ENCODE measurements around the gene ASTN2. TPM values are rescaled to one million over a fixed set of nuclear protein-coding genes. Genes with fewer than 3 reads are reported as not detected.

The ASTN2 gene
- total RNA-seq, 1 experiment from 2014 or later: 8.0 TPM

DNA sequence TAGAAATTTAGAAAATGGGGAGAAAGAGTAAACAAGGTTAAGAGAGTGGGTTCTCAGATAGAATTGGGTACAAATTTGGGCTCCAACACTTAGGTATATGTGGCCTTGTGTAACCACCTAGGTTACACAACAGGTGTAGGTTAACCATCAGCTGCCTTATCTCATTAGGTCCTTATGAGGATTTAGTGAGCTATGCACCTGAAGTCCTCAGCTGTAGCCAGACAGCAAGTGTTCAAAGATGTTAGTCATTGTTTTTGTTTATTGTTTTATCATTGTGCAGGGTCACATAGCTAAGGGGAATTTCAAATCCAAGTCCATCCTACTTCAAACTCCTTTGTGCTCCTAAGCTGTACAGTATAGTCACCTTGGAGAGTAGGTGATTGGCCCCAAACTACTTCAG, 728.7 kb downstream of the ASTN2 start:
- Histone ChIP-seq H3K36me3 (peaks cover 7% of the 10 kb centered on the region), H3K4me3 (peak overlapping the region; percentile 80), H3K9me3 (no peaks in the 10 kb centered on the region), H3K27me3 (no peaks in the 10 kb centered on the region)
- DNase-seq: no peak

DNA sequence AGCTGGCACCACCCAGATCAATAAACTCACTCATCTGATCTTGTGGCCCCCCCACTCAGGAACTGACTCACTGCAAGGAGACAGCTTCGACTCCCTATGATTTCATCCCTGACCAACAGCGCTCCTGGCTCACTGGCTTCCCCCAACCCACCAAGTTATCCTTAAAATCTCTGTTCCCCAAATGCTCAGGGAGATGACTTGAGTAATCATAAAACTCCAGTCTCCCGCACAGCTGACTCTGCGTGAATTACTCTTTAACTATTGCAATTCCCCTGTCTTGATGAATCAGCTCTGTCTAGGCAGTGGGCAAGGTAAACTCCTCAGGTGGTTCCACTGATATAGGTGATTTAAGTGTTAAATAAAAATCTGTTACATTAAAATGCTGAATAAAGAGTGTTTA, 729.7 kb downstream of the ASTN2 start:
- peaks cover 3% of the 10 kb centered on the region for H3K36me3 ChIP-seq
- DNase-seq: peak; percentile 23
- no peaks in the 10 kb centered on the region for H3K9me3 ChIP-seq
- no peaks in the 10 kb centered on the region for H3K27me3 ChIP-seq
- no peak overlapping the region for H3K4me3 ChIP-seq

DNA sequence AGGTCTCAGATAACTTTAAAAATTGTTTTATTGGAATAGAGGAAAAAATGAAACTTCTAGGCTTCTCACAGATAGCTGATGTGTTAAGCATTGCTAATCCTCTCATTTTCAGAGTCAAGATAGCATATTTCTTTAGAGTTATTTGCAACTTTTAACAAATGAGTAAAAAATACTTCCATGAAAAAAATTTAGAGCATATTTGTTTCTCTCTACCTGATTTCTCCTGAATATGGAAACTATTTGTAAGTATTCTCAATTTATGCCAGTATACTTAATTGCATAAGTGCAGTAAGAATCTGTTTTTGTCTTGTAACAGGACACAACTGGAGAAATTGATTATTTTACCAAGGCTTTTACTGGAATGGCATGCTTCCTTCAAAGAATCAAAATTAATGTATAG, 731.3 kb downstream of the ASTN2 start:
- DNase-seq: no peak
- Histone ChIP-seq H3K27me3 (no peaks in the 10 kb centered on the region), H3K4me3 (no peak overlapping the region), H3K36me3 (no peaks in the 10 kb centered on the region), H3K9me3 (no peaks in the 10 kb centered on the region)

DNA sequence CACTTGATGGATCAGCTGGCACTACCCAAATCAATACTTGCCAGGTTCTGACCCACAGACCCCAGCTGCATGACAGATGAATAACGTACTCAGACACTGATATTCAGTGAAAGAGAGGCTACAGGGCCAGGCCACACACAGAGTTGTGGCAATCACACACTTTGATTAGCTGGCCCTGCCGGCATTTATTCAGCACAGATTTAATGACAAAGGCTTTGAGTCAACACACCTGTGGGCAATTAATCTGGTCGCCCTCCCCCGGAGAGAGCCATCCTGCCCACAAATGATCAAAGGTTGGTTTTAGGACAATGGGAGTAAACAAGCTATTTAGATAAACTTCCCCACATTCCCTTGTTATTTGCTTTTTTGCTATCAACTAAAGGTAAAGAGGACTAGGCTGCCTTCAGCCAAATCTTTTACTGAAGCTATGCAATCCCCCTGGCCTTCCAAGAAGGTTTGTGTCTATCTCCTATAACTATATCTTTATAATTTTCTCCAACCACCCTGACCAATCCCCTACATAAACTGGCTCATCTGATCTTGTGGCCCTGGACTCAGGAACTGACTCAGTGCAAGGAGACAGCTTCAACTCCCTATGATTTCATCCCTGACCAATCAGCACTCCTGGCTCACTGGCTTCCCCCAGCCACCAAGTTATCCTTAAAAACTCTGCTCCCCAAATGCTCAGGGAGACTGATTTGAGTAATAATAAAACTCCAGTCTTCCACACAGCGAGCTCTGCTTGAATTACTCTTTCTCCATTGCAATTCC, 740.5 kb downstream of the ASTN2 start:
- H3K27me3 ChIP-seq: no peaks in the 10 kb centered on the region
- no peak overlapping the region for H3K4me3 ChIP-seq
- no peaks in the 10 kb centered on the region for H3K36me3 ChIP-seq
- H3K9me3 ChIP-seq: peaks cover 2% of the 10 kb centered on the region; the same call in 1 of the 2 replicates
- DNase-seq: no peak

DNA sequence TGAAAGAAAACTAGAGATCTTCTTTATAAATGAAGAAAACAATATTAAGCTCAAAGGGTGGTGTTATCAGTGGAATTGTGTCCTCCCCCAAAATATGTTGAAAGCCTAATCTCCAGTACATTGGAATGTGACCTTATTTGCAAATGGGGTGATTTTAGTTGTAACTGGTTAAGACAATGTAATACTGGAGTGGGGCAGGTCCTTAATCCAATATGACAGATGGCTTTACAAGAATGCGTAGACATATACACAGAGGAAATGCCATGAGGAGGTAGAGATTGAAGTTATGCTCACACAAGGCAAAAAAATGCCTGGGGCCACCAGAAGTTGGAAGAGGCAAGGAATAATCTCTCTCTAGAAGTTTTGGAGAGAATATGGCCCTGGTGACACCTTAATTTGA, 741.5 kb downstream of the ASTN2 start:
- DNase-seq: no peak
- Histone ChIP-seq H3K9me3 (peaks cover 2% of the 10 kb centered on the region; the same call in 1 of the 2 replicates), H3K27me3 (no peaks in the 10 kb centered on the region), H3K36me3 (no peaks in the 10 kb centered on the region), H3K4me3 (no peak overlapping the region)

DNA sequence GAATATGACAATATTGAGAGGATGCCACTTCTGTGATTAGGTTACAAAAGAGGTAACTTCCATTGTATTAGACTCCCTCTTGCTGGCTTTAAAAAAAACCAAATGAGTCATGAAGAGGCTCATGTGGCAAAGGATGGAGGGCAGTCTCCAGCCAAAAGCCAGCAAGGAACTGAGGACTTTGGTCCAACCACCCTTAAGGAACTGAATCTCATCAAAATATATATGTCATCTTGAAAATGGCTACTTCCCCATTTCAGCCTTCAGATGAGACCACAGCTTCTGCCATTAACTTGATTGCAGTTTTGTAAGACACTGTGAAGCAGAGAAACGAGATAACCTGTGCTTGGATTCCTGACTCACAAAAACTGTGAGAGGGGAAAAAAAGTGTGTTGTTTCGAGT, 743.3 kb downstream of the ASTN2 start:
- Histone ChIP-seq H3K27me3 (no peaks in the 10 kb centered on the region), H3K36me3 (no peaks in the 10 kb centered on the region), H3K9me3 (peaks cover 2% of the 10 kb centered on the region; the same call in 1 of the 2 replicates), H3K4me3 (no peak overlapping the region)
- no peak for DNase-seq

DNA sequence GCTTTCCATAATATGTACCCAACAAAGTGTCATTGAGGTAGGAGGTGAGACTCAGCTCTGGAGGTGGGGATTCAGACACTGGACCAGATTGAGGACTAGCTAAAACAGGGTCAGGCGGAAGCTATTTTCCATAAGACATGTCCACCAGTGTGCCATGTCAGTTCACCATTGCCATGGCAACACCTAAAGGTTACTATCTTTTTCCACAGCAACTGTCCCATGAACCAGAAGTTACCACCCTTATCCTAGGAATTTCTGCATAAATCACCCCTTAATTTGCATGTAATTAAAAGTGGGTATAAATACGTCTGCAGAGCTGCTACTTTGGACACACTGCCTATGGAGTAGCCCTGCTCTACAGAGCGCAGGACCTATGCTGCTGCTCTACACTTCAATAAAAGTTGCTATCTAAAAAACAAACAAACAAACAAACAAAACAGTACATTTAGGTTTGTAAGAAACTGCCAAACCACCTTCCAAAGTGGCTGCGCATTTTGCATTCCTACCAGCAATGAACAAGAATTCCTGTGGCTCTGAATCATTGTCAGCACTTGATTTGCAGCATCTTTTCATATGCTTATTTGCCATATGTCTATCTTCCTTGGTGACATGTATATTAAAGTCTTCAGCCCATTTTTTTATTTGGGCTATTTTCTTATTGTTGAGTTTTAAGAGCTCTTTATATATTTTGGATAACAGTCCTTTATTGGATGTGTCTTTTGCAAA, 745.7 kb downstream of the ASTN2 start:
- Histone ChIP-seq H3K9me3 (peaks cover 2% of the 10 kb centered on the region; the same call in 1 of the 2 replicates), H3K27me3 (no peaks in the 10 kb centered on the region), H3K4me3 (no peak overlapping the region), H3K36me3 (no peaks in the 10 kb centered on the region)
- DNase-seq: no peak

DNA sequence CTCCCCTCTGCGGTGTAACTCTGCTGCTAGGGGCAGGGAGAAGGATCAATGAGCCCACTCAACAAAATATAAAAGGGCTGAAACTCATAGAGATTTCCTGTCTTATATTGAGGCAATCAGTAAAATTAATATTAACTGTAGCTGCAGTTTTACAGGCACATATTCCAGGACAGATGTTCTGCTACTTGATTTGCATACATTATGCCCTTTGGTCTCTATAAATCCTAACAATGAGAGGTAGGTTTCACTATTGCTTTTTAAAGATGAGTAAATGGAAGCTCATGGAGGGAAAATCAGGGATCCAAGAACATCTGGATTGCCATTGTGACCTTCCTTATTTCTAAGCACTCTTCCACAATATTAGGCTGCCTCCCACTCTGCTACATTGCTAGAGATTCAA, 751.3 kb downstream of the ASTN2 start:
- no peak for DNase-seq

DNA sequence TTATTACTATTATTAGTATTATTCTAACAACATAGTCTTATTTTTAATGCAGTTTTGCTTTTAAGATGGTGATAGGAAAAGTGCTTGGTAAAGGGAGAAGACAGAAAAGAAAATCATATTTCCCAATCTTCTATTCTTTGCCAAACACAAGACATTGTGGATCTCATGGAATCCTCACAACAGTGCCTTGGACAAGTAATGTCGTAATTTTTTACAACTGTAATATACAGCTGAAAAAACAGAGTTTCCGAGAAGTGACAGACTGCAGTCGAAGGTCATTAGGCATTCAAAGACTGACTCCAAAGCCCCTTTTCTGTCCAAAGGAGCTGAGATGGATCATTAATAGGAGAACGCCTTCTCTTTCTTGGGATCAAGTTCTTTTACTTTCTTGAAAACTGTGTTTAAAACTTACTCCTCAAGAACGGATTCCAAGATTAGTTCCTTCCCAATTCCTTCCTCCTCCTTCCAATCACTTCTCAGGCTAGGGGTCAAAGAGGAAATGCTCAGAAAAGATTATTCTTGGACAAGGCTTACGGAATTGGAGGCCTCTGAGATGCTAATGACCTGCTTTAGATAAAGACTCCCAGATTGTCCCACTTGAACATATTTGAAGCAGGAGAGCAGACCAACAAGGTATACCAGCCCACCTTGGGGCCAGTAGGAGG, 752.1 kb downstream of the ASTN2 start:
- no peak for DNase-seq
- H3K9me3 ChIP-seq: no peaks in the 10 kb centered on the region
- no peaks in the 10 kb centered on the region for H3K27me3 ChIP-seq
- no peaks in the 10 kb centered on the region for H3K36me3 ChIP-seq
- no peak overlapping the region for H3K4me3 ChIP-seq

More for the DNA sequence above, 751.3 kb downstream of the ASTN2 start:
- H3K27me3 ChIP-seq: no peaks in the 10 kb centered on the region
- no peak overlapping the region for H3K4me3 ChIP-seq
- H3K9me3 ChIP-seq: no peaks in the 10 kb centered on the region
- no peaks in the 10 kb centered on the region for H3K36me3 ChIP-seq

DNA sequence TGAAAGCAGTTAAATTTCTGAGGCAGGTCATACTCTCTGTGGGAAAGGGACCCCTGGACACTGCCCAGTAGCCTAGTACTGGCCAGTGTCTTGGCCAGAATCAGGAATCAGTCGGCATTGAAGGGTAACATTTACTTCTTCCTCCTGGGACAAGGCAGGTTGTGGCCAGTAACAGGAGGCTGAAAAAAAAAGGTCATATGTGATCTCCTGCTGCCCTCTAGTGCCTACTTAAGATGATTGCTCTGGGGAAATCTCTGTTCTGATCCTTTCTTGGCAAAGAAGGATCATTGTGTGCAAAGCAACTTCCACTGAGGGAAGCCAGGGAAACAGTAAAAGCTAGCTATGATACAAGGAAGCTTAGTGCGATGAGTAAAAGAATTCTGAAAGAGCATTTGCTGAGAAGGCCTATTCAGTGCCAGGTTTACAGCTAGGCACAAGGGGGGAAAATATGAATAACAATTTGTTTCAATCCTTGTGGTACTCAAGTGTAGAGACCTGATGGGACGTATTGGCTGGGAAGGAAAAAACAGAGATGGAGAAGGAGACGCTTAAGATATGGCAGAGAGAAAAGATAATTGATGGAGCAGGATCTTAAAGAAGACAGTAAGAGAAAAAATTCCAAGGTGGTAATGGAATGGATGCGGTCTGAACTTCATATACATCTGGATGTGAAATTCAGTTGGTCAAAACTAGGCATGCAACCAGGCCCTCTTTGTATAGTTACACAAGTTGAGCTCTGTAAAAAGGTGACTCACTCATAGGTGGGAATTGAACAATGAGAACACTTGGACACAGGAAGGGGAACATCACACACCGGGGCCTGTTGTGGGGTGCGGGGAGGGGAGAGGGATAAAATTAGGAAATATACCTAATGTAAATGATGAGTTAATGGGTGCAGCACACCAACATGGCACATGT, 753.6 kb downstream of the ASTN2 start:
- DNase-seq: peak; percentile 16
- H3K27me3 ChIP-seq: no peaks in the 10 kb centered on the region
- H3K4me3 ChIP-seq: no peak overlapping the region
- H3K36me3 ChIP-seq: no peaks in the 10 kb centered on the region
- no peaks in the 10 kb centered on the region for H3K9me3 ChIP-seq

DNA sequence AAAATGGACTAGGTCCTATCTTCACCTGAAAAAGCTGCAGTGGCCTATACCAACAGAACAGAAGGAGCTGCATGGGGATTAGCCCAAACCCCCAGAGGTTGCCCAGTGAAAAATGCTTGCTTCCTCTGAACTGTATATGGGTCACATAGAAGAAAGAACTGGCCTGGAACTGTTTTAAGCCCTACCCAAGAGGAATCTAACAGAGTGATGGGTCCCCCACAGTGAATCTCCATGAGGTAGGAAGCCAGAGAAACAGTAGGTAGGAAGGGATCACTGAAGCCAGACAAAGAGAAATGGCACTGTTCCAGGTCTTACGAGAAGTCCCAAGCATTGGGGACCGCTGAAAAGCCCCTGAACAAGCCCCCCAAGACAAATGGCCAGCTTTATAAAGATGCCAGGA, 756.6 kb downstream of the ASTN2 start:
- DNase-seq: no peak
- H3K27me3 ChIP-seq: no peaks in the 10 kb centered on the region
- no peak overlapping the region for H3K4me3 ChIP-seq
- no peaks in the 10 kb centered on the region for H3K36me3 ChIP-seq
- H3K9me3 ChIP-seq: no peaks in the 10 kb centered on the region

DNA sequence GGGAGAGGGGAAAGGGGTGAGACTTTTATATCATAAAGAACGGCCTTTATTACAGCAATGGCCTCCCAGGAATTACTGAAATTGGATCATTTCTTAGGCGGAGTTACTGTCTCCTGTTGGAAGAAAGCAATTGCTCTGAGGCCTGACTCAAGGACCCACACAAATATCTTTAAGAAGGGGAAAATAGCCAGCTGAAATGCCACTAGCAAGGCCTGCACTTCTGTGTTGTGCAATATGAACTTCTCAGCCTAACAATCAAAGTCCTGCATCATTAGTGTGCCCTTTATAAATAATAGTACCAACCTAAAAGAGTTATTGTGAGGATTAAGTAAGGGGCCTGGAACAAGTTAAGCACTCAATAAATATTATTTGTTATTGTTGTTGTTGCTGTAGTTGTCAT, 757.9 kb downstream of the ASTN2 start:
- no peaks in the 10 kb centered on the region for H3K36me3 ChIP-seq
- DNase-seq: no peak
- no peak overlapping the region for H3K4me3 ChIP-seq
- no peaks in the 10 kb centered on the region for H3K9me3 ChIP-seq
- no peaks in the 10 kb centered on the region for H3K27me3 ChIP-seq

DNA sequence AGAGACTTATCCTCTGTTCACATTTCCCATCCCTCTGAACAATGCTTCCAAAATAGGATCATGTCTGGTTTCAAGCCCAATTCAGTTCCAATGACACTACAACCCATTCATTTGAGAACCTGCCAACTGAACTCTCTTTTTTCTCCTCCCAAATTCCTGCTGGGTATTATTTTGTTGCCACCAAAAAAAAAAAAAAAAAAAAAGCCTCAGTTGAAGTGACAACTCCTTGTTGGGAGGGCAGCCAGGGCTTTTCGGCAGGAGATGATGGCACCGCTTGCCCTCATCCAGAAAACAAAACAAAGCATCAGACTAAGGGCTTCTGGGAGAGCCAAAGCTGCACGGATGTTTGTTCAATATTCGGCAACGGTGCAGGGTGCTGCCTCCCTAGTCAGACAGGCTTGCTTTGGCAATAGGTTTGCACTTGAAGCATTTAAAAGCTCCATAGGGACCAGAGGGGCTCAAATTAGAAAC, 758.3 kb downstream of the ASTN2 start:
- H3K27me3 ChIP-seq: no peaks in the 10 kb centered on the region
- H3K9me3 ChIP-seq: no peaks in the 10 kb centered on the region
- peak; percentile 39 for DNase-seq
- H3K36me3 ChIP-seq: no peaks in the 10 kb centered on the region
- H3K4me3 ChIP-seq: no peak overlapping the region

DNA sequence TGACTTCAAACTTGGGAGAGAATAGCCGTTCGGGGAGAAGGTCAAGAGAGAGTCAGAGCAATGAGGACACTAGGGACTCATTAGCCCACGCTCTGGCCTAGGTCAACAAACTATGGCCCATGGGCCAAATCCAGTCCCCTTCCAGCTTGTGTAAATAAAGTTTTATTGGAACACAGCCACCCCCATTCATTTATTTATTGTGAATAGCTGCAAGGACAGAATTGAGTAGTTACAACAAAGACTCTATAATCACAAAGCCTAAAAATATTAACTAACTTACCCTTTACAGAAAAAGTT, 760.9 kb downstream of the ASTN2 start:
- Histone ChIP-seq H3K36me3 (no peaks in the 10 kb centered on the region), H3K9me3 (no peaks in the 10 kb centered on the region), H3K4me3 (no peak overlapping the region), H3K27me3 (no peaks in the 10 kb centered on the region)
- no peak for DNase-seq

DNA sequence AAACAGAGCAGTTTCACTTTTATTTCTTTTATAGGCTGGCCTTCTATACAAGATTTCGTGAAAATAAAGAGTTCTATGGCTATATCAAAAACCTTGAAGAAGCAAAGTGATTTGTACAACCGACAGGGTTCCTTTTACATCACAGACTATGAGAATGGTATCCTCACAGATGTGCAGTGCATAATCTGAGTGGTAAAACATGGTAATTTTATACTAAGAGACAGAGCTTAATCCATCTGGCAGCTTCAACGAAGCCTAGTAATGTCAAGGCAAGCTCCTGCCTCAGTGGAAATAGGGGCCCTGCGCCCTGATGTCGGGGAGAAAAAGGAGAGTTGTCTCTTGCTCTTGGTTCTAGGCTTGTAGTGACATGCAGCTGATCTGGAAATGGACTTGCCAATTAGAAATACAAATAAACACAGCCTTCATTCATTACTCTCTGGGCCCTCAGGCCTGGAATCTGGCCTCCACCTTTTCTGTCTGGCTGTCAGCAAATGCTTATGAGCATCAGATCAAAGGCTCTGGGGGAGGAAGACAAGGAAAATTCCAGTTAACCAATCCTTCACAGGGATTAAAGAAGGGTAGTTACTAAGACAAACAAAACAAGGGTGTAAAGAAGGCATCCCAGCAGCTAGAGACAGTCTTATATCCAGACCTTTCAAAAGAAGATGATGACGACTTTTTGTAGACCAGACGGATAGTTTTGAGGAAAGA, 761.4 kb downstream of the ASTN2 start:
- DNase-seq: no peak
- H3K4me3 ChIP-seq: no peak overlapping the region
- no peaks in the 10 kb centered on the region for H3K27me3 ChIP-seq
- no peaks in the 10 kb centered on the region for H3K36me3 ChIP-seq
- H3K9me3 ChIP-seq: no peaks in the 10 kb centered on the region

DNA sequence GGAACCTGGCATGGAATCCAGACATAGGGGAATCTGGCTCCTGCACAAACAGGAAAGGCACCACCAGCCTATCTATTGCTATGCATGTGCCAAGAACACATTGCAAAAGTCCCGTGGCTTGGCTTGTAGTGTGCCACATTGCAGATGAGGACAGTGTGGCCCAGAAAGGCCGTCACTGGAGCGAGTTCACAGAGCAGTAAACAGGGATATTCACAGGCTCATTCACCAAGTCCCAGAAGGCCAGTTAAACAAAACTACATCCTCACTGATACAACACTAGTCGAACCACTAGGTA, 767.4 kb downstream of the ASTN2 start:
- H3K27me3 ChIP-seq: no peaks in the 10 kb centered on the region
- no peak for DNase-seq
- no peaks in the 10 kb centered on the region for H3K9me3 ChIP-seq
- no peak overlapping the region for H3K4me3 ChIP-seq
- no peaks in the 10 kb centered on the region for H3K36me3 ChIP-seq
